TTC549 (cell line): ENCODE results near the gene HIBADH.
"Not testable (repeated sequence)": the region's sequence is repeated elsewhere in the genome, so short reads cannot be mapped to it uniquely, and the experiment has no call there.

Experiments used
- FAIRE-seq: peaks from 2 replicates; lab custom pipeline; 2012; peaks lifted over from hg19 to GRCh38; lab: Jason Lieb, UNC

Gene HIBADH

GRCh38 chr7:27547401-27547800 lies 115.3 kb downstream of the HIBADH start:
- FAIRE-seq = no peak

DNA sequence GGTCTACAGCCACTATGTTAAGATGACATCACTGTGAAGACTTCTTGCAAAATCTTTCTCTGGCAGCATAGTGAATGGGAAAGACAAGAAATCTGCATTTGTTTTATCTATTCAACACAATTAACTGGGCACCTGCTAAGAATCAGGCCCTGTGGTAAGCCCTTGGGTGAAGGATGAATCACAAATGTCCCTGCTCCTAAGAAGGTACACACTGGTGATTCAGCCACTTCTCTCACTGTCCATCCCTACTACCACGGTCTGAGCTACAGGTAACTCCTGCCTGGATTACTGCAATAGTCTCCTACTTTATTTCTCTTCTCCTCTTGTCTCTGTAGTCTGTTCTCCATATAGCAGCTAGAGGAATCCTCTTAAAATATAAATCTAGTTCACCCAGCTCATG lies 116.1 kb downstream of the HIBADH start:
- FAIRE-seq = no peak

DNA sequence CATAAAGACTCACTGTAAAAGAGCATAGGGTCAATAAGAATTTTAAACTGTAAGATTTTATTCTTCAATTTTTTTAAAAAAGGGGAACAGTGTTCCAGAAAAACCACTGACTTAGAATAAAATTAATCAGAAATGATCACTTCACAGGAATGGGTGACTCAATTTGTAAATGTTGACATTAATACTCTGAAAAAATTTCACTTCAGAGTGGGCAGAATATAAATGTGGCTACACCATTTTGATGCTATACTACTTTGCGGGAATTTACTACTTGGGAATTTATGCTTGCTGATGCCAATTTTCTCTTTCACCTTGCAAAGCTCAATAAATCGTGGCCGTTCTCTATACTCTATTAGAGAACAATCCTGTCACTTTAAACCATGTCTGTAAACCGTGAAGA lies 126.9 kb downstream of the HIBADH start:
- no peak for FAIRE-seq

- FAIRE-seq = no peak
These were observed 129.0 kb downstream of the HIBADH start for GRCh38 chr7:27533652-27534081.

- FAIRE-seq = no peak
These were observed 130.4 kb downstream of the HIBADH start for GRCh38 chr7:27532314-27532713.

GRCh38 chr7:27527348-27527714 lies 135.4 kb downstream of the HIBADH start:
- FAIRE-seq = no peak

- no peak for FAIRE-seq
These were observed 135.9 kb downstream of the HIBADH start for GRCh38 chr7:27526611-27527347.

DNA sequence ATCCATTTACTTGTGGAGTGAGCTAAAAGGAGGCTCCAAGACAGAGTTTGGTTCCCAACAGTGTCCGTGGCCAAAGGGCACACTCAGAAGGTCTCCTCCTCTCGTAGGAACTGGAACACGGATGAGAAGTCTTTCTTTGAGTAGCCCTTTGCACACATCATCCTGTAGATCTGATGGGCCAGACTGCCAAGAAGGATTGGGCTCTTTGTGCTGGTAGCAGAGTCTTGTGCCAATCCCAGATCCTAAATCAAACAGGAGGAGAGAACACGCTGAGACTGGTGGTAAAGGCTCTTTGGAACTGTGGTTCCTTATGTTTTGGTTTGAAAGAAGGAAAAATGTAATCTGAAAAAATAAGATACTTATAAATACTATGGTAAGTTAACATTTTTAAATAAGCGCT lies 136.6 kb downstream of the HIBADH start:
- no peak for FAIRE-seq

DNA sequence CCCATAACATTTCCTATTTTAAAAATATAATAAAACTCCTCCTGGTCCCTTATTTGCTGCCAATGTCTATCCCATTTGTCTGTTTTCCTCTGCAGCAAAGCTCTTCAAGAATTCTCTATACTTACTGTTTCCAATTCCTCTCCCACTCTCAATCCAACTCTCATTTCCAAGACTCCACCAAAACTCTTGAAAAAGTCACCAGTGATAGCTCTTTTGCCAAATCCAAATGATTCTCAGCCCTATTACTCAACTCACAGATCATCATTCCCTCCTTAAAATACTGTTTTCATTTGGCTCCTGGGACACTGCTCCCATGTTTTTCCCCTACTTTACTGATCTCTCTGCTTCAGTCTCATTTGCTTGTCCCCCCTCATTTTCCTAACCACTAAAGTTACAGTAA lies 139.4 kb downstream of the HIBADH start:
- no peak for FAIRE-seq

DNA sequence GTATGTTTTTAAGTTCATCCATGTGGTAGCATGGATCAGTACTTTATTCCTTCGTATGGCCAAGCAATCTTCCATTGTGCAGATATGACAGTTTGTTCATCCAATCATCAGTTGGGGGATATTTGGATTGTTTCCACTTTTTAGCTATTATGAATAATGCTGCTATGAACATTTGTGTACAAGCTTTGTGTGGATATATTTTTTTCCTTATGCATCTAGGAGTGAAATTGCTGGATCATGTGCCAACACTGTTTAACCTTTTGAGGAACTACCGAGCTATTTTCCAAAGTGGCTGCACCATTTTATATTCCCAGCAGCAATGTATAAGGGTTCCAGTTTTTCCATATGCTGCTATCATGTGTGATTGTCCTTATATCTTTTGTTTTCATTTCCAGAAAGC lies 140.1 kb downstream of the HIBADH start:
- no peak for FAIRE-seq

DNA sequence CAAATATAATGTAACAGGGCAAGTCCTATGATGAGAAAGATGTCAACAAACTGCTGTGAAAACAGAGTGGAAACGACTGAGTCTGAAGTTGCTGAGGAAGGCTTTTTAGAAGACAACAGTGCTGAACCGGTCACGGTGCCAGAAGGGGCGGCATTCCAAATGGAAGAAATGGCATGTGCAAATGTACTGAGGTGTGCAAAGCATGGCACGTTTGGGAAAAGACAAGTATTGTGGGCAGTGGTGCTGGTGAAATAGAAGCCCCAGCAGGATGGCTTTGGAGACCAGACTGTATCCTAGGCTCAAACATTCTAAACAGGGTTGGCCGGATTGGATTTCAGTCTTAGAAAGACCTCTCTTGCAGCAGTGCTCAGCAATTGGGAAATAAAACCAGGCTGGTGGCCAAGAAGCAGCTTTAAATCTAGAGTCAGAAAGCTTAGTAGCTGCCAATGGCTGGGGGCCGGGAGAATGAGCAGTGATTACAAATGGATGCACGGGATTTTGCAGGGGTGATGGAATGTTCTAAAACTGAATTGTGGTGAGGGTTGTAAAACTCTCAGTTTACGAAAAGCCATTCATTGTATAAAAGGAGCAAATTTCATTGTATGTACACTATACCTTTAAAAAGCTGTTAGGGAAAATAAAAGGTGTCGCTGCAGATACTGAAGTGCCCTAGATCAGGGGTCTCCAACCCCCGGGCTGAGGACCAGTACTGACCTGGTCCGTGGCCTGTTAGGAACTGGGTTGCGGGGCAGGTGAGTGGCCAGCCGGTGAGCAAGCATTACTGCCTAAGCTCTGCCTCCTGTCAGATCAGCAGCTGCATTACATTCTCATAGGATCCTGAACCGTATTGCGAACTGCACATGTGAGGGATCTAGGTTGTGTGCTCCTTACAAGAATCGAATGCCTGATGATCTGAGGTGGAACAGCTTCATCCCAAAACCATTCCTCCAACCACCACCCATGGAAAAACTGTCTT lies 141.6 kb downstream of the HIBADH start:
- no peak for FAIRE-seq

- FAIRE-seq = no peak
These were observed 142.8 kb downstream of the HIBADH start for GRCh38 chr7:27519793-27520469.

DNA sequence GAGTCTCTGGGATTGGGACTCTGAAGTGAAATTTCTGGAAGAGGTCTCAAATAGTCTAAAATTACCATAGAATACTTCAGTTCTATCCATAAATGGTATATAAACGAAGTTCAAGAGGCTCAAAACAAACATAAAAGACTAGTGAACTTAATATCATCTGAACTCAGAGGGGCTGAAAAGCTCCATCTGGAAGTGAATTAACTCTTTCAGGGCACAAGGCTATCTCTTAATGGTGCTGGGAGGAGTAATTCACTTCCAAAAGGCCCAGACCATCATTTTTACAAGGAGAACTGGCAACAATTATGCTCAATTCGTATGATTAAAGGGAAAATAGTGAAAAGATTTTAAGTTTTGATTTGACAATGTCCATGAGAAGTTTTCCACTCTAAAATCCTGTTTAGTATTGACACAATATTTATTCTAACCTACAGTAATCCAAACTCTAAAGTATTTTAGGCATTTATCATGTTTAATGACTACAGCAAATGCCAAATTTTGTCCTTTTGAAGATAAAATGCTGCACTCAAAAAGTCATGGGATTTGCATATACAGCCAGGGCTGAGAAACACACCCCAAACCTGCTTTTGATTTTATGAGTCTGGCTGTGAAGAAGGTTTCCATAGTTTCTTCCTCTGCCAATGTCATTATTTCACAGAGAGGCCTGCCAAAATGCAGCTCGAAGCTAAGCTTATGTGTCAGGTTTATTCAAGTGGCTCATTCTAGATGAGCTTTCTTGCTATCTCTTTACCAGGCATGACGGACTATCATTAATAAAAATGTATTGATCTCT lies 143.9 kb downstream of the HIBADH start:
- no peak for FAIRE-seq

GRCh38 chr7:27516421-27516820 lies 146.3 kb downstream of the HIBADH start:
- FAIRE-seq = no peak

- no peak for FAIRE-seq
These were observed 146.8 kb downstream of the HIBADH start for GRCh38 chr7:27515933-27516332.

- FAIRE-seq = no peak
These were observed 147.8 kb downstream of the HIBADH start for GRCh38 chr7:27514861-27515260.

DNA sequence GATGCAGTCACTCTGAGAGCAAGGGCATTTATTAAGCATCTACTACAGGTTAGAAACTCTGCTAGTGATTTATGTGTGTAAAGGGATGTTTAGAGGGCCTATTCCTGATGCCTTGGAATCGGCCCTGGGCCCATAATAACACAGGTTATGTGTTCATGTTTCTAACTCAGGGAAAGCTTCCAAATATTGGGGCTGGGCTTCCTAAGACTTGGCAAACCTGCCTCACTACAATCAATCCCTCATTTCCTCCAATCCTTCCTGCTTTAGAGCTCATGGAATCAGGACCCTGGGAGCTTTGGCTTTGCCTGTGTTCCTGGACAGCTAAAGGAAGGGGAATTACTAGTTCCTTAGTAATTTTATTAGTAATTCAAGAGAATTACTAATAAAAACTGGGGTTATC lies 148.8 kb downstream of the HIBADH start:
- no peak for FAIRE-seq

DNA sequence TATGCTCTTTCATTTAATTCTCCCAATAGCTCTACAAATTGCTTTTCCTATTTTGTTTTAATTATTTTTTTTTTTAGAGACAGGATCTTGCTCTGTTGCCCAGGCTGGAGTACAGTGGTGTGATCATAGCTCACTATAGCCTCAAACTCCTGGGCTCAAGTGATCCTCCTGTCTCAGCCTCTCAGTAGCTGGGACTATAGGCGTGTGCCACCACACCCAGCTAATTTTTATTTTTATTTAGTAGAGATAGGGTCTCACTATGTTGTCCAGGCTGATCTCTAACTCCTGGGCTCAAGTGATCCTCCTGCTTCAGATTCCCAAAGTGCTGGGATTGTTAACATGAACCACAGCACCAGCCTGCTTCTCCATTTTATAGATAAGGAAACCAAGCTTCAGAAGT lies 151.3 kb downstream of the HIBADH start:
- not testable (repeated sequence) for FAIRE-seq

GRCh38 chr7:27510541-27510940 lies 152.1 kb downstream of the HIBADH start:
- no peak for FAIRE-seq

GRCh38 chr7:27501879-27502278 lies 160.8 kb downstream of the HIBADH start:
- not testable (repeated sequence) for FAIRE-seq

- no peak for FAIRE-seq
These were observed 161.7 kb downstream of the HIBADH start for GRCh38 chr7:27501001-27501400.

DNA sequence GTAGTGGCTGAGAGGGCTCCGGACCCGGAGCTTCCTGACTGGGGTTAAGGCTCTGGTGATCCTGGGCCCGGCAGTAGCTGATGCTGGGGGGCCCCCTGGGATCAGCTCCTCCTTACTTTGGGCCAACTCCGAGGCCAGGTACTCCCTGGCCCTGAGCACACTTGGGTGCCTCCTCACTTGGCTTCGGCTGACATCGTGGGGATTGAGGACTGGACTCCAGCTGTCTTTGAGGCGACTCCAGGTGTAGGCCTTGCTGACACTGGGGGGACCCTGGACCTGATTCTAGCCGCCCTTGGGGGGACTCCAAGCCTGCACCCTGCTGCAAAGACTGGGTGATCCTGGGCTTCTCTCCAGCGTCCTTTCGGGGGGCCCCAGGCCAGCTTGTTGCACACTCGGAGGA lies 170.5 kb downstream of the HIBADH start:
- FAIRE-seq = no peak
